GM21737 (cell line): ENCODE results near the gene BAZ1B.
"Not testable (repeated sequence)": the region's sequence is repeated elsewhere in the genome, so short reads cannot be mapped to it uniquely, and the experiment has no call there.

ENCODE experiments used
- ATAC-seq: cut with Tn5 transposase; IDR thresholded peaks from one replicate; pipeline ENCODE4 v1.9.1; 2021; ENCODE audit warnings: mild to moderate bottlenecking, moderate library complexity; ENCODE audit not compliant: unreplicated experiment

BAZ1B gene

DNA sequence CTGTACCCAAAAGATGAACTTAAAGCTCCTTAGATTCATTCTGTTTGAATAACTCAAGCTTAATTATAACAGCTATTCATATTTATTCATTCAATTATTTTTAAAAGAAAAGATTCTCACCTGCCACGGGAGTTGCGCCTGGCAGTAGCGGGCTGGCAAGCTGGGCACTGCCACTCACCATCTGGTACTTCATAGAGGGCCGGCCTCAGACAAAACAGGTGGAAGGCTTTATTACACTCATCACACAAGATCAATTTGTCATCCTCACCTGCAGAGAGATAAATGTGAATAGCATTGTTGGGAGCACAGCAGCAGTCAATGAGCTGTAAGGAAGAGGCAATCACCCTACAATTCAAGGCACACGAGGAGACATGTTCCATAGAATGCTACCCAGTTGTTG lies 72.7 kb downstream of the BAZ1B start:
- ATAC-seq = no peak

DNA sequence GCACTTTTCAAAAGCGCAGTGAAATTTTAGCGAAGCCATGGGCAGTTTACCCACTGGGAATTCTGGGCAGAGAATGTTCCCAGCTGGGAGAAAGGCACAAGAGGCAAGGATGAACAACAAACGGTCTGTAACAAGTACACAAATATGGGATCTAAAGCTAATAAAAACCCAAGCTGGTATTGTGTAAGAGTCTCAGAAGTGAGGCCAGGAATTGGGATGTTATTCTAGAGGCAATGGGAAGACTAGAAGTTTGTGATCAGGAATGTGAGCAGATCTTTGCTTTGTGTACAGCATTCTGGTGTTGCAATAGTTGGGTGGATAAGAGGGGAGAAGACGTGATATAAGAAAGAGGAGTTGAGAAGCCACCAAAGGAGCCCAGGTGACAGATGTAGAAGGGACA lies 73.5 kb downstream of the BAZ1B start:
- no peak for ATAC-seq

DNA sequence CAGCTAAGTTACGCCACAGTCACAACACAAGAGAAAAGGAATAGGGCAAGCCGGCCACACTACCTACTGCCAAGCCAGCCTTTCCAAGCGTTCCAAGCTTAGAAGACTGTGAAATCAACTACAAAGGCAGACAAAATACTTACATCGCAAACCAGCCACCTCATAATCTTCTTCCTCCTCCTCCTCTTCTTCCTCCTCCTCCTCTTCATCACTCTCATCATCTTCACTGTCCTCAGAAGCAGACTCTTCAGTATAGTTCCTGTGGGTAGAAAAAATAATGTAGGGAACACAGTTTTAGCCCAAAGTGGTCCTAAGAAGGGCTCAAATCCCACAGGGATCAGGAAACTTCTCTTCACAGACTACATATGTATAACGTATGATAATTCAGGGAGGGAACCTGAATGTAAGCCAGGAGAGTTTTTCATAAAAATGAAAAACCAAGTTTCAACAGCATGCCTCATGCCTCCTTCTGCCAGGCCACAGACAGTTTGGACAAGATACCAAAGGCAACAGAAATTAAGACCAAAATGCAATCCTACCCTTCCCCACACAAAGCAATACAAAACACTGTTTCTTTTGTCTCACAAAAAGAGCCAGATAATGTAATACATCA lies 74.9 kb downstream of the BAZ1B start:
- ATAC-seq = no peak

DNA sequence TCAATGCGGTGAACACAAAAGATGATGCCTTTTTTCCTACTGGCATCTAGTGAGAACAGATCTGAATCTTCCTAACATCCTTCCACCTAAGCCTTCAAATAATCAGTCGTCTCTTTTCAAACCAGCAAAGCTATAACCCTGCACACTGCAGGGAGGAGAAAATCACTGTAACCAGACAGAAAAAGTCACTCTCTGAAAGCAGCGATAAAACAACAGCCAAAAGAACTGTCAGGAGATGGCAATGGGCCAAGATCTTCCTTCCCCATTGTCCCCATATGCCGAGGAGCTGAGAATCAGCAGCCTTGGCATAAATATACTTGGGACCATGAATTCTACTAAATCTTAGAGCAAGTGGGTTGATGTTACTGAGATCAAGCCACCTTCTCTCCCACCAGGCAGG lies 75.4 kb downstream of the BAZ1B start:
- no peak for ATAC-seq

DNA sequence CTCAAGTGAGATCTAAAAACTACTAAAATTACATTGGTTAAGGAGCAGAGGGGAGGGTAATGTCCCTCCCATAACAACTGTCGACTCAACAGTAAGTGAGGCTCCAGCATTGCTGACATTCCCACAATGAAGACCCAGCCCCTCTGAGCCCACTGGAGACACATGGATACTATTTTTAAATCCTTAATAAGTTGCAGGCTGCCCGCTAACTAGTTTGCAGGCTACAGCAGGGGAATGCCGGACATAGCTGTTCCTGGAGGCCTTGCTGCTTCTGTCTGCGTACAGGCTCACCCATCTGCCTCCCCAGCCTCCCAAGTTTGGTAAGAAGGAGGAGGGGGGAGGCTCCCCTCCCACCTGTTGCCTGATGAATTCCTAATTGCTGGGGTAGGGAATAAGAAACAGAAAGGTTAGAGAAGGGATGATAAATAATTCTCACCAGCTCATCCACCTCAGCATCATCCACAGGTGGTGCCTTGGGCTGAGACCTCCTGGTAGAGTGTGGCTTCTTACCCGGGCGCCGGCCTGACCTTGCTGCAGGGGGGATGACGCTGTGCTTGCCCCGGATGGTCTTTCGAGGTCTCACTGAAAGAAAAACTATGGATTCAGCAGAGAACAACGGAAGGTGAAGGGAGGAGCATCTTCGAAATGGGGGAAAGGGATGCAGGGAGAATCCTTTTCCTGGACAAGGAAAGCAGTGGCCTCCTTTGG lies 78.4 kb downstream of the BAZ1B start:
- ATAC-seq = no peak

DNA sequence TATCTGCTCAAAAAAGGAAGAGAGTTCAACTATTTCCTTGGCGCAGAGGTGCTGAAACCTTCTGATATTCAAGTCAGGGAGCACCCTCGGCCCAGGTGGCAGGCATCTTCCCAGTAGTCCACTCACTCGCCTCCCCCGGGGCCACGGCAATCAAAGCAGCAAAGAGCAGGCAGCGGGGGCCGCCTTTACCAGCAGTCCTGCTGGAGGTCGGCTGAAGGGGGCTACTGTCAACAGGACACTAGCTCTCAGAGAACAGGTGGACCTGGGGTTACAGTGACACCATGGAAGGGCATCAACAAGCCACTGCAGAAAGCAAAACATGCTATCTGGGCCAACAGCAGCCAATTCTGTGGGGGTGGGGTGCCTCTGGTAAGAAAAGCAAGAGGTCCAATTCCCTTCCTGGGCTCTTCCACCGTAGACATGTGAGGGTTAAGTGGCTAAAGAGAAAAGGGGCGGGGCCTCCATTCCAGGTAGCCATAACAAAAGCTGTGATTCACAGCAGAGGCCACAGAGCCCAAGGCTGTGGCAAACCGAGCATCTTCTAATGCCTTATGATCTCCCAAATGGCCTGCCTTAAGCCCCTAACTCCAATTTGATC lies 79.1 kb downstream of the BAZ1B start:
- no peak for ATAC-seq

DNA sequence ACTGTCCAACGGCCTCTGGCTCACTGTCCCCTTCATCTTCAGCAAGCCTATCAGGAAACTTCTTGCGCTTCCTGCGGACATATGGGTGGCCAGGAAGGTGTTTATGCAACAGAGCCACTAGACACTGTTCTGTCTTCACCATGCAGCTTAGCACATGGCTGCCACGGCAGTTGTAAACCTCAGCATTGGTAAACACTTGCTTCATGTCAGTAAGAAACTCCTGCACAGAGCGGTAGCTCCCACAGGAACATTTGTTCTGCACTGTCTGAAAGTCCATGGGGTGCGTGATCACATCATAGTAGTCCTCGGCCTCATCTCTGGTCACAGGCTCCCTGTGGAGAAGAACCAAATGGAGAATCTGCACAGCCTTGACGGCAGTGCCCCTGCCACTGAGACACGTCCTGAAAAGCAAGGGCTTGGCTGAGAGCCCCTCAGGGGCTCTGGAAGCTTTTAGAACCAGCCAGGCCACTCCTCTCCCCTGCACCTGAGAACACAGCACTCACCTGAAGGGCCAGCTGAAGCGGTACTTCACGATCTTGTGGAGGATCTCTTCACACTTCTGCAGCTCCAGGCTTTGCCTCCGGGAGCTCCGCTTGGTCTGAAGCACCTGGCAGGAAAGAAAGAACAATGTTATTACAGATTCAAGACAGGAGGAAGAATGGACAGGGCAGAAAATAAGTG lies 79.7 kb downstream of the BAZ1B start:
- no peak for ATAC-seq

DNA sequence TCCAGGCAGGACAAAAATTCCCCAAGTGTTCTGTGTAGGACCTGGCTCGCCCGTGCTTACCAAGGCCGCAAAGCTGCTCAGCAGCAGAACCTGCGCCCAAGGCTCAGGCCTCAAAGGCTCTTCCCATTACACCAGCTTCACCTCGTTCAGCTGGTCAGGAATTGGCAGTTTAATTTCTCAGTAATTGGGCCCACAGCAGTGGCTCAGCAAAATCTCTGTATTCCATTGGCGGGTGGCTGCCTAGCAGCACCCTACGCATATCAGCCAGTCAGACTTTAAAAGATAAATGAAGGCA lies 82.7 kb downstream of the BAZ1B start:
- no peak for ATAC-seq

DNA sequence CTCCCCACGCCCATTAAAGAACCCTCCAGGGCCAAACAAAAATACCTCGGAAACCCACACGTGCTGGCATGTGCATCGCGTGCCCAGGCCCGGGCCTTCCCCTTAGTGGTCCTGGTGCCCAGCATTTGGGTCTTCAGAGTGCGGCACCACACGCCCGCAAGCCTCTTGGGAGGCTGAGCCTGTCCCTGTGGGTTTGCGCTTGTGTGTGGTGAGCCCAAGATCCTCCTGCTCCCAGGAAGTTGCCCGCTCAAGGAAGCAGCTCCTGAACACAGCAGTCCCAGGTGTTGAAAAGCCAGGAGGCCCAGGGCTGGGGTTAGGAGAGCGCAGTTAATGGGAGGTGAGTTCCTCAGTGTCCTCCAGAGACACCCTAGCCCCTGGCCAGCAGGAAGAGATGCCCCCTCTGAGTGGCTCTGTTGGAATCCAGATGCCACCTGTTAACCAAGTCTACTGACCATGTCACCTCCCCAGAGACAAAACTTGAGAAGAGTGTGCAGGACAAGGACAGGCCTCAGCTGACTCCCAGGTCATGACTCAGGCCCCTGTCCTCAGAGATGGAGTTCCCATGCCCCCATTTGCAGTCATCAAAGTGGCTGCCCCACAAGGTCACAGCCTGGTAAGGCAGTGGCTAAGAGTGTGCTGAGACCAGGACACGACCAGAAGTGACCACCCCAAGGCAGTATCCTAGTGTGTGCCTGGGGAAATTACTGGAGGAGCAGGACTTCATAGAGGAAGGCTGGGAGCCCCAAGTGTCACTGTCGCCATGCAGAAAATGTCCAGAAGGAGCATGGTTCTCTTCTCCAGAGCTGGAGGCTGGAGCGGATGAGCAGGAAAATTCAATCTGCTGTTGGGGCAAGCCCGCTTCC lies 83.3 kb downstream of the BAZ1B start:
- ATAC-seq = no peak

DNA sequence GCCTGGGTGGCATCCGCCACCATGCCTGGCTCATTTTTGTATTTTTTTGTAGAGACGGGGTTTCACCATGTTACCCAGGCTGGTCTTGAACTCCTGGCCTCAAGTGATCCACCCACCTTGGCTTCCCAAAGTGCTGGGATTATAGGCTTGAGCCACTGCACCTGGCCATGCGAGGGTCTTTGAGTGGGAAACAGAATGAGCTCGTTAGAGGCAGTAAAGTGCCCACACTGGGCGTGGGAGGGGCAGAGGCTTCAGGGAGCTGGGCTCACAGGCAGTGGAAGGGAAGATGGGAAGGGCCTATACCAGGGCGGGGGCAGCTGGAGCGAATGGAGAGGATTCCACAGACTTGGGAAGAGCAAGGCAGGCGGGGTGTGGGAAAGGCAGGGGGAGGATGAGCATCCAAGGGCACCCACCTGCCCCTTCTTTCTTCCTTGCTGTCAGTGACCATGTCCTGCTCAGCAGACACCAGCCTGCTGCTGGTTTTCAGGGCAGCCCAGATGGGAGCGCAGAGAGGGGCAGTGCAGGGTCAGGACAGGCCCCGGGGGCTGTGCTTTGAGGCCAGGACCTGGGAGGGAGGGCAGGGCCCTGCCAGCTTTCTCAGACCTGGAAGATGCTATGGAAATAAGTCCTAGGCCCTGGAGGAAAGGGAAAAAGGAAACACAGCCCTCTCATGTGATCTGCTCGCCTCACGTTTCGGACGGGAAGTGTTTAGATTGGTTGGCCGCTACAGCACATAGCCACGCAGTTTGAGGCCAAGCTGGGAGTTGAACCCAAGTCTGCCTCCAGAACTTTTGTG lies 84.3 kb downstream of the BAZ1B start:
- ATAC-seq = no peak

DNA sequence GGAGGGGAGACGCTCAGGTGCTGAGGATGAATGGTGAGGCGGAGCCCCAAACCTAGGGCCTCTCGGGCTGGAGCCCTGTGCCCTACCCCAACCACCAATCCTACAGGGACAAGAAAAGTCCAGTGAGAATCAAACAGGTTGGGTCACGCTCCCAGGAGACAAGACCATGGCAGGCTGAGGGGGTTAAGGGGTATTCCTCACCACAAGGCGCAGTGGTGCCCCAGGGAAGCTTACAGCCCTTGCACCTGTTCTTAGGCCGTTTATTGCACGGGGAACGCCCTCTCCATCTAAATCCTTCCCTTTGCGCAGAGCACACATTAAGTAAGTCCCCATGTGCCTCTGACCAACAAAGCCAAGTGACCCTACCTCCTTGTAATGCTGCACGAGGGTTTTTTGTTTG lies 85.0 kb downstream of the BAZ1B start:
- no peak for ATAC-seq

DNA sequence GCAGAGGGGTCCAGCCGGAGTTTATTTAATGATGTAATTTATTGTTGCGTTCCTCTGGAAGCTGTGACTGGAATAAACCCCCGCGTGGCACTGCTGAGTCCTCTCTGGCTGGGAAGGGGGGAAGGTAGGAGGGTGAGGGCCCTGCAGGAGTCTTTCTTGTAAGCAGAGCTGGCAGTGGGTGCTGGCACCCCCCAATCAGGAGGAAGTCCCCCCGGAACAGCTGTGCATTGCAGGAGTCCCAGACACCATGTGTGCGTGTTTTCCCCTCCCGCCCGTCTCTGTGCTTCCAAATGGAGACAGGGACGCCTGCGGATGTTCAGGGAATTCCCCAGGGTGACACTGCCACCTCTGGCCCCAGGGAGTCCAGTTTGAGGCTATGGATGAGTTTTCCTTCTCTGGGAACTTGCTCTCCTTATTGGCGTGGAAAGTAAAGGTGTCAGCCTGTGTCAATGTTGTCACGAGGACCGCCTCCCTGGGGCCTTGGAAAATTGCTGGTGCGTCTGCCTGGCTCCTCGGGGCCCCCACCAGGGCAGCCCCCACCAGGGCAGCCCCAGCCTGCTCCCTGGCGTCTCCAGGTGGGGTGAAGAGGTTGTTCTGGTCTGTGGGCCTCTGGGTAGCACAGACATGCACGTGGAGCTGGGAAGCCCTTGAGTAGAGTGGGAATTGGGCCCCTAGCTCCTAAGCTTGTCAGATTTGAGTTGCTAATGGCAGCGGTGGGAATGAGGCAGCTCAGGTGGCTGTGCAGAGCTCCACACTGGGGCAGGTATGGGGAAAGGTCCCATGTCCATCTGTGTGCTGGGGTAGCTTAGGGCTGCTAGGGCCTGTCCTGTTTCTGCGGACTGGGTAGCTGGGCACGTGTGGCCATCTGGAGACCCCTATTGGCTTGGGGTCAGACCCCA lies 85.8 kb downstream of the BAZ1B start:
- ATAC-seq = no peak

DNA sequence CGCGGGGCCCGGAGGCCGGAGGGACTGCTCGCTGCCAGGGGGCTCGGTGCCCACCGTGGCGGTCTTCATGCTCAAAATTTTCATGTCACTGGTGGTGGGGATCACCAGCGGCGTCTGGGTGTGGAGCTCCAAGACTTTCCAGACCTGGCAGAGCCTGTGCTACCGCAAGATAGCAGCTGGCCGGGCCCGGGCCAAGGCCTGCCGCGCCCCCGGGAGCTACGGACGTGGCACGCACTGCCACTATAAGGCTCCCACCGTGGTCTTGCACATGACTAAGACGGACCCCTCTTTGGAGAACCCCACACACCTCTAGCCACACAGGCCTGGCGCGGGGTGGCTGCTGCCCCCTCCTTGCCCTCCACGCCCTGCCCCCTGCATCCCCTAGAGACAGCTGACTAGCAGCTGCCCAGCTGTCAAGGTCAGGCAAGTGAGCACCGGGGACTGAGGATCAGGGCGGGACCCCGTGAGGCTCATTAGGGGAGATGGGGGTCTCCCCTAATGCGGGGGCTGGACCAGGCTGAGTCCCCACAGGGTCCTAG lies 86.6 kb downstream of the BAZ1B start:
- no peak for ATAC-seq

DNA sequence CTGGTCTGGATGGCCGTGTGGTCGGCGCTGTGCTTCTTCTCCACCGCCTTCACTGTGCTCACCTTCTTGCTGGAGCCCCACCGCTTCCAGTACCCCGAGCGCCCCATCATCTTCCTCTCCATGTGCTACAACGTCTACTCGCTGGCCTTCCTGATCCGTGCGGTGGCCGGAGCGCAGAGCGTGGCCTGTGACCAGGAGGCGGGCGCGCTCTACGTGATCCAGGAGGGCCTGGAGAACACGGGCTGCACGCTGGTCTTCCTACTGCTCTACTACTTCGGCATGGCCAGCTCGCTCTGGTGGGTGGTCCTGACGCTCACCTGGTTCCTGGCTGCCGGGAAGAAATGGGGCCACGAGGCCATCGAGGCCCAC lies 87.4 kb downstream of the BAZ1B start:
- no peak for ATAC-seq

DNA sequence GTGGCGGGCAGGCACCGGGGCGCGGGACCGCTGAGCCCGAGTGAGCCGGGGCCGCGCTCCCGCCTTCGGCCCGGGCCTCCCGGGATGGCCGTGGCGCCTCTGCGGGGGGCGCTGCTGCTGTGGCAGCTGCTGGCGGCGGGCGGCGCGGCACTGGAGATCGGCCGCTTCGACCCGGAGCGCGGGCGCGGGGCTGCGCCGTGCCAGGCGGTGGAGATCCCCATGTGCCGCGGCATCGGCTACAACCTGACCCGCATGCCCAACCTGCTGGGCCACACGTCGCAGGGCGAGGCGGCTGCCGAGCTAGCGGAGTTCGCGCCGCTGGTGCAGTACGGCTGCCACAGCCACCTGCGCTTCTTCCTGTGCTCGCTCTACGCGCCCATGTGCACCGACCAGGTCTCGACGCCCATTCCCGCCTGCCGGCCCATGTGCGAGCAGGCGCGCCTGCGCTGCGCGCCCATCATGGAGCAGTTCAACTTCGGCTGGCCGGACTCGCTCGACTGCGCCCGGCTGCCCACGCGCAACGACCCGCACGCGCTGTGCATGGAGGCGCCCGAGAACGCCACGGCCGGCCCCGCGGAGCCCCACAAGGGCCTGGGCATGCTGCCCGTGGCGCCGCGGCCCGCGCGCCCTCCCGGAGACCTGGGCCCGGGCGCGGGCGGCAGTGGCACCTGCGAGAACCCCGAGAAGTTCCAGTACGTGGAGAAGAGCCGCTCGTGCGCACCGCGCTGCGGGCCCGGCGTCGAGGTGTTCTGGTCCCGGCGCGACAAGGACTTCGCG lies 88.0 kb downstream of the BAZ1B start:
- ATAC-seq = peak; percentile 16

DNA sequence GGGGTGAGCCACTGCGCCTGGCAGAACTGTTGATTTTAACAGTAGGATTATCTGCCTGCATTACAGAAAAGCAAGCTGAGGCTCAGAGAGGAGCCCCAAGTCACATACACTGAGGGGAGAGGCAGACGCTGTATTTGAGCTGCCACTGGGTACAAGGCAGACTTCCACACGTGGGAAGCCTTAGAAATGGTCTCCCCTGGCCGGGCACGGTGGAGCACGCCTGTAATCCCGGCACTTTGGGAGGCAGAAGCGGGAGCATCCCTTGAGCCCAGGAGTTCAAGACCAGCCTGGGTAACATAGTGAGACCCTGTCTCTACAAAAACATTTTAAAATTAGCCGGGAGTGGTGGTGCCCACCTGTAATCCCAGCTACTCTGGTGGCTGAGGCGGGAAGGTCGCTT lies 89.4 kb downstream of the BAZ1B start:
- no peak for ATAC-seq

DNA sequence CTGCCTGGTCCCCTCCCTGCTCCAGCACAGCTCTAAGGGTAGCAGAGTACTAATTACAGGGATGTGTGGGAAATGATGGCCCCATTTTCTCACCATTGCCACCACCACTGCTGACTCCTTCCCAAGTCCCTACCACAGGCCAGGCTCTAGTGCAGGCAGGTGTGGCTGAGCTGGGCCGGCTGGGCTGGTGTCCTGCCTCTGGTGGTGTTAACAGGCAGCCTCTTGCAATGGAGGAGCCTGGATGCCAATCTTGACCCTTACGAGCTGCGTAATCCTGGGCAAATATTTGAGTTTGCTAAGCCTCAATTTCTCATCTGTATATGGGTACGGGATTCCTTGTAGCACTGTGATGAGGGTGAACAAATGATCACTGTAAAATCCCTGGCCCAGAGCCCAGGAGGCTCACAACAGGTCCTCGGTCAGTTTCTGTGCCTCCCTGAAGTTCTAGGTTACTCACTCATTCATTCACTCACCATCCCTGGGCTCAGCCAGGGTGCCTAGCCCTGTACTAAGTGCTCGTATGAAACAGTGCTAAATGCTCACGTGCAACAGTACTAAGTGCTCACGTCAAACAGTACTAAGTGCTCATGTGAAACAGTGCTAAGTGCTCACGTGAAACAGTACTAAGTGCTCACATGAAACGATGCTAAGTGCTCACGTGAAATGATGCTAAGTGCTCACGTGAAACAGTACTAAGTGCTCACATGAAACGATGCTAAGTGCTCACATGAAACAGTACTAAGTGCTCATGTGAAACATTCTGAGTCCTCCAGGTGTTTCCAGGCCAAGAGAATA lies 90.9 kb downstream of the BAZ1B start:
- ATAC-seq = no peak

DNA sequence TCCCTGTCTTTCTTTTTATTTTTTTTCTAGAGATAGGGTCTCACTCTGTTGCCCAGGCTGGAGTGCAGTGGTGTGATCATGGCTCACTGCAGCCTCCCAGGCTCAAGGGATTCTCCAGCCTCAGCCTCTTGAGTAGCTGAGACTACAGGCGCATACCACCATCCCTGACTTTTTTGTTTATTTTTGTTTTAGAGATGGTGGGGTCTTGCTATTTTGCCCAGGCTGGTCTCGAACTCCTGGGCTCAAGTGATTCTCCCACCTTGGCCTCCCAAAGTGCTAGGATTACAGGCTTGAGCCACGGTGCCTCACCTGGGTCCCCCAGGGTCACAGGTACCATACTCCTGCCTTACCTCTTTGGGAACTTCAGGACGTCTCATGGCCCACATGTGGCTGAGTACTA lies 91.6 kb downstream of the BAZ1B start:
- not testable (repeated sequence) for ATAC-seq
